Progenitor cell of endocrine pancreas (in vitro differentiated cells): Measurements from ENCODE around the gene GID4. TPM values are rescaled to one million over a fixed set of nuclear protein-coding genes. Genes with fewer than 3 reads are reported as not detected.

Source experiments
- DNase-seq: peaks from one replicate; pipeline ENCODE4 v3.0.0; 2021; ENCODE audit warnings: low spot score; ENCODE audit not compliant: unreplicated experiment
- H3K27ac Mint-ChIP-seq: 2 replicates; pipeline ENCODE4 v1.8.0; 2021; ENCODE audit warnings: mild to moderate bottlenecking, moderate library complexity, mixed read lengths
- H3K27me3 Mint-ChIP-seq: 2 replicates; pipeline ENCODE4 v1.8.0; 2021; ENCODE audit warnings: mixed read lengths
- H3K36me3 Mint-ChIP-seq: 2 replicates; pipeline ENCODE4 v1.8.0; 2022; ENCODE audit warnings: mixed read lengths; ENCODE audit not compliant: insufficient read depth
- H3K4me1 Mint-ChIP-seq: 2 replicates; pipeline ENCODE4 v1.8.0; 2021; ENCODE audit warnings: low read depth, mixed read lengths
- H3K4me3 Mint-ChIP-seq: 2 replicates; pipeline ENCODE4 v1.8.0; 2021; ENCODE audit warnings: low read depth, mild to moderate bottlenecking, moderate library complexity, mixed read lengths
- H3K9me3 Mint-ChIP-seq: 2 replicates; pipeline ENCODE4 v1.8.0; 2021; ENCODE audit warnings: low read depth, mixed read lengths
- CTCF ChIP-seq: fragments of 200-600 bp; sonication (generic); IDR thresholded peaks from one replicate; pipeline ENCODE4 v1.5.0; 2021; ENCODE audit warnings: antibody characterized with exemption, mild to moderate bottlenecking; ENCODE audit not compliant: unreplicated experiment
- total RNA-seq: library from RNA; stranded (reverse); gene quantifications from 2 replicates; pipeline ENCODE4 v1.2.1, GENCODE V29; 2021

Gene GID4
- total RNA-seq, 1 donor from 2014 or later, result 12.1 TPM

- TF ChIP-seq CTCF, result no peak
- no peaks in the 10 kb centered on the region for H3K27me3 Mint-ChIP-seq
- H3K9me3 Mint-ChIP-seq, result no peaks in the 10 kb centered on the region
- DNase-seq, result no peak
- peaks cover 3% of the 10 kb centered on the region for H3K36me3 Mint-ChIP-seq
- peaks cover 2% of the 10 kb centered on the region for H3K4me1 Mint-ChIP-seq
- no peak overlapping the region for H3K27ac Mint-ChIP-seq
- H3K4me3 Mint-ChIP-seq, result no peak overlapping the region
Observed at GRCh38 chr17:18002171-18002570, 37.0 kb upstream of the GID4 start.

GRCh38 chr17:18004345-18004744, 34.9 kb upstream of the GID4 start:
- no peak for TF ChIP-seq CTCF
- H3K27me3 Mint-ChIP-seq, result peaks cover 3% of the 10 kb centered on the region
- H3K36me3 Mint-ChIP-seq, result peaks cover 6% of the 10 kb centered on the region
- H3K9me3 Mint-ChIP-seq, result no peaks in the 10 kb centered on the region
- no peak for DNase-seq
- H3K4me1 Mint-ChIP-seq, result peaks cover 3% of the 10 kb centered on the region
- no peak overlapping the region for H3K27ac Mint-ChIP-seq
- H3K4me3 Mint-ChIP-seq, result no peak overlapping the region

DNA sequence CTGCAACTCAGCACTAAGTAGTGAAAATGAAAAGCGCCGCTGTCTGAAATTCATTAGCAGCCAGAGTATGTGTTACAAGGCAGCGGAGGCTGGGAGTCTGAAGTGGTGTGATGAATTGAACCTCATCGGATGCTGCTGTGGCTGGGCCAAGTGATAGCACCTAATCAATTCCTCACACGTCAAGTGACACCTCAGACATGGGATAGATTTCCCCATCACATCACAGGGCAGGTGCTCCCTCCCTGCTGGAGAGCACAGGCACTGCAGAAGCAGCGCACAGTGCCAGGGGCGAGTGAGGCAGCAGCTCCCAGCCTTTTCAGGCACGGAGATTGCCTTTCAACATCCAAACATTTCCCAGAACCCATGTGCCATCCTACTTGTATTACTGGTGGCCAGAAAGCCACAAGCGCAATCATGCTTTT, 34.3 kb upstream of the GID4 start:
- no peak for DNase-seq
- Mint-ChIP-seq H3K27me3 (peaks cover 3% of the 10 kb centered on the region), H3K9me3 (no peaks in the 10 kb centered on the region), H3K4me1 (peaks cover 3% of the 10 kb centered on the region), H3K4me3 (no peak overlapping the region), H3K36me3 (peaks cover 9% of the 10 kb centered on the region), H3K27ac (no peak overlapping the region)
- TF ChIP-seq CTCF, result peak; percentile 51

- no peak for DNase-seq
- Mint-ChIP-seq H3K27ac (no peak overlapping the region), H3K9me3 (no peaks in the 10 kb centered on the region), H3K36me3 (peaks cover 13% of the 10 kb centered on the region), H3K4me1 (peaks cover 3% of the 10 kb centered on the region), H3K4me3 (no peak overlapping the region), H3K27me3 (peaks cover 3% of the 10 kb centered on the region)
- TF ChIP-seq CTCF, result no peak
Observed at GRCh38 chr17:18005496-18005895, 33.7 kb upstream of the GID4 start.

DNA sequence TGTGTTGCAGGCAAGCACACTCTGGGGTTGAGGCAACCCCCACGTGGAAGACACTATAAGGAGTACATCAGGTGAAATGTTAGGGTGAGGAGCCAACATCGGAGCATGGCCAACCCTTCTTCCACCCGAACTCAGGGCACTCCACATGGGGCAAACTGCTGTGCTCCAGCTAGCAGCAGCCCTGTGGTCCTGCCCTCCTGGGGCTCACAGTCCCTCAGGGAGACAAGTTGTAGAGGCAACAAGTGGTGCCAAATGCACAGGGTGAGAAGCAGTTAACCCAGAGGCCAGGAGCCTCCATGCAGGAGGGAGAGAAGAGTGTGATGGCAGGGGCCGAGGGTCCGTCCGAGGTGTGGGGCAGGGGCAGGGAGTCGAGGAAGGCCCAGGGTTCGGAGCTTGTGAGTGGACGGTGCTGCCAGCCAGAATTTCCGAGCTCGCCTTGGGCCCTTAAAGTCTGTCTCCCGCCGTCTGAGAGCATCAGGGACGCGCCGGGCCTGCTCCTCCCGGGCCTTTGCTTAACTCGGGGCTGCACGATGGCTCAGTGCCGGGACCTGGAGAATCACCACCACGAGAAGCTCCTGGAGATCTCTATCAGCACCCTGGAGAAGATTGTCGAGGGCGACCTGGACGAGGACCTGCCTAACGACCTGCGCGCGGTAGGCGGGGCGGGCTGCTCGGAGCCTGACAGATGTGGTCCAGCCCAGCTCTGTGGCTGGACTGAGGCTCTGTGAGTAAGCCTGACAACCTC, 32.5 kb upstream of the GID4 start:
- Mint-ChIP-seq H3K4me3 (no peak overlapping the region), H3K36me3 (peaks cover 15% of the 10 kb centered on the region), H3K4me1 (peaks cover 3% of the 10 kb centered on the region), H3K27ac (no peak overlapping the region), H3K27me3 (peaks cover 3% of the 10 kb centered on the region), H3K9me3 (no peaks in the 10 kb centered on the region)
- no peak for TF ChIP-seq CTCF
- DNase-seq, result no peak
